ENCODE data around the gene FOCAD.

Gene FOCAD

GRCh38 chr9:20781092-20781491 lies 97.0 kb downstream of the FOCAD start:
- H4K91ac ChIP-seq (ENCODE audit: low read length) = no peak overlapping the region
- H2AK5ac ChIP-seq (ENCODE audit: low read length, severe bottlenecking) = no peak overlapping the region
- no peaks in the 10 kb centered on the region for H3K4me1 ChIP-seq (ENCODE audit: control insufficient read depth, insufficient read depth, low read depth, low read length)
- no peak overlapping the region for H3K4me2 ChIP-seq (ENCODE audit: low read length, poor library complexity, severe bottlenecking)
- H3K9ac ChIP-seq (ENCODE audit: low read length) = no peak overlapping the region
- H3K23ac ChIP-seq (ENCODE audit: low read length in 2 of 2) = no peak overlapping the region
- H4K8ac ChIP-seq (ENCODE audit: low read length) = no peak overlapping the region
- no peak overlapping the region for H2BK12ac ChIP-seq (ENCODE audit: low read length in 2 of 2)
- no peak overlapping the region for H3K14ac ChIP-seq (ENCODE audit: low read length in 2 of 2)
- peak; percentile 38 for DNase-seq
- no peak overlapping the region for H3K18ac ChIP-seq (ENCODE audit: low read depth in 1 of 2, low read length in 2 of 2)
- no peak overlapping the region for H2BK5ac ChIP-seq (ENCODE audit: low read depth, low read length, poor library complexity, severe bottlenecking)
- H3K27ac ChIP-seq (ENCODE audit: low read length, poor library complexity, severe bottlenecking) = no peak overlapping the region
- no peak overlapping the region for H2AFZ ChIP-seq (ENCODE audit: low read depth, low read length)
- H3K4me3 ChIP-seq (ENCODE audit: insufficient read depth in 1 of 2, low read depth in 1 of 2, low read length in 2 of 2) = no peak overlapping the region
- no peak overlapping the region for H2BK15ac ChIP-seq (ENCODE audit: low read depth, poor library complexity, severe bottlenecking)
- H2BK120ac ChIP-seq (ENCODE audit: low read depth, low read length) = no peak overlapping the region
- H3K27me3 ChIP-seq (ENCODE audit: control insufficient read depth in 1 of 2, insufficient read depth in 1 of 2, low read length in 2 of 2) = no peaks in the 10 kb centered on the region
- peaks cover 5% of the 10 kb centered on the region for H3K79me1 ChIP-seq (replicated peaks; ENCODE audit: low read length, poor library complexity, severe bottlenecking)
- H3K4ac ChIP-seq (ENCODE audit: low read depth in 1 of 2, low read length in 2 of 2) = no peak overlapping the region
- peaks cover 3 to 41% of the 10 kb centered on the region in 2 experiments for H3K36me3 ChIP-seq (ENCODE audit: control insufficient read depth in 1 of 2, insufficient read depth in 2 of 2, low read depth in 1 of 2, low read length in 2 of 2)
- H3K9me3 ChIP-seq (ENCODE audit: control insufficient read depth, low read length) = no peaks in the 10 kb centered on the region

GRCh38 chr9:20782289-20782688 lies 98.2 kb downstream of the FOCAD start:
- no peak overlapping the region for H4K8ac ChIP-seq (ENCODE audit: low read length)
- 92% methylated on average over 5 of the region's 5 CpGs for WGBS
- H2BK12ac ChIP-seq (ENCODE audit: low read length in 2 of 2) = no peak overlapping the region
- H2AK5ac ChIP-seq (ENCODE audit: low read length, severe bottlenecking) = no peak overlapping the region
- H3K23ac ChIP-seq (ENCODE audit: low read length in 2 of 2) = no peak overlapping the region
- H3K9me3 ChIP-seq (ENCODE audit: control insufficient read depth, low read length) = no peaks in the 10 kb centered on the region
- no peak overlapping the region for H3K9ac ChIP-seq (ENCODE audit: low read length)
- H2BK120ac ChIP-seq (ENCODE audit: low read depth, low read length) = no peak overlapping the region
- H4K91ac ChIP-seq (ENCODE audit: low read length) = no peak overlapping the region
- no peak overlapping the region for H3K4ac ChIP-seq (ENCODE audit: low read depth in 1 of 2, low read length in 2 of 2)
- no peak overlapping the region for H2AFZ ChIP-seq (ENCODE audit: low read depth, low read length)
- no peak overlapping the region for H3K27ac ChIP-seq (ENCODE audit: low read length, poor library complexity, severe bottlenecking)
- H3K27me3 ChIP-seq (ENCODE audit: control insufficient read depth in 1 of 2, insufficient read depth in 1 of 2, low read length in 2 of 2) = no peaks in the 10 kb centered on the region
- H3K4me3 ChIP-seq (ENCODE audit: insufficient read depth in 1 of 2, low read depth in 1 of 2, low read length in 2 of 2) = no peak overlapping the region
- no peaks in the 10 kb centered on the region for H3K4me1 ChIP-seq (ENCODE audit: control insufficient read depth, insufficient read depth, low read depth, low read length)
- no peak overlapping the region for H2BK15ac ChIP-seq (ENCODE audit: low read depth, poor library complexity, severe bottlenecking)
- H3K4me2 ChIP-seq (ENCODE audit: low read length, poor library complexity, severe bottlenecking) = no peak overlapping the region
- peaks cover 4% of the 10 kb centered on the region for H3K79me1 ChIP-seq (replicated peaks; ENCODE audit: low read length, poor library complexity, severe bottlenecking)
- no peak overlapping the region for H3K18ac ChIP-seq (ENCODE audit: low read depth in 1 of 2, low read length in 2 of 2)
- DNase-seq = no peak
- H3K36me3 ChIP-seq (ENCODE audit: control insufficient read depth in 1 of 2, insufficient read depth in 2 of 2, low read depth in 1 of 2, low read length in 2 of 2) = peaks cover 3 to 38% of the 10 kb centered on the region in 2 experiments
- no peak overlapping the region for H2BK5ac ChIP-seq (ENCODE audit: low read depth, low read length, poor library complexity, severe bottlenecking)
- no peak overlapping the region for H3K14ac ChIP-seq (ENCODE audit: low read length in 2 of 2)

- H2BK15ac ChIP-seq (ENCODE audit: low read depth, poor library complexity, severe bottlenecking) = no peak overlapping the region
- H3K27ac ChIP-seq (ENCODE audit: low read length, poor library complexity, severe bottlenecking) = no peak overlapping the region
- no peak overlapping the region for H3K18ac ChIP-seq (ENCODE audit: low read depth in 1 of 2, low read length in 2 of 2)
- H2AFZ ChIP-seq (ENCODE audit: low read depth, low read length) = no peak overlapping the region
- H3K9ac ChIP-seq (ENCODE audit: low read length) = no peak overlapping the region
- no peak overlapping the region for H3K4me2 ChIP-seq (ENCODE audit: low read length, poor library complexity, severe bottlenecking)
- H4K91ac ChIP-seq (ENCODE audit: low read length) = no peak overlapping the region
- no peak overlapping the region for H3K23ac ChIP-seq (ENCODE audit: low read length in 2 of 2)
- H3K4me1 ChIP-seq (ENCODE audit: control insufficient read depth, insufficient read depth, low read depth, low read length) = no peaks in the 10 kb centered on the region
- no peak overlapping the region for H2BK5ac ChIP-seq (ENCODE audit: low read depth, low read length, poor library complexity, severe bottlenecking)
- H3K14ac ChIP-seq (ENCODE audit: low read length in 2 of 2) = no peak overlapping the region
- H4K8ac ChIP-seq (ENCODE audit: low read length) = no peak overlapping the region
- H3K9me3 ChIP-seq (ENCODE audit: control insufficient read depth, low read length) = no peaks in the 10 kb centered on the region
- H3K4ac ChIP-seq (ENCODE audit: low read depth in 1 of 2, low read length in 2 of 2) = no peak overlapping the region
- peaks cover 4% of the 10 kb centered on the region for H3K79me1 ChIP-seq (replicated peaks; ENCODE audit: low read length, poor library complexity, severe bottlenecking)
- 100% methylated on average over 1 of the region's 3 CpGs for WGBS
- no peak overlapping the region for H2BK12ac ChIP-seq (ENCODE audit: low read length in 2 of 2)
- no peak for DNase-seq
- peaks cover 3 to 38% of the 10 kb centered on the region in 2 experiments for H3K36me3 ChIP-seq (ENCODE audit: control insufficient read depth in 1 of 2, insufficient read depth in 2 of 2, low read depth in 1 of 2, low read length in 2 of 2)
- no peak overlapping the region for H2AK5ac ChIP-seq (ENCODE audit: low read length, severe bottlenecking)
- H3K4me3 ChIP-seq (ENCODE audit: insufficient read depth in 1 of 2, low read depth in 1 of 2, low read length in 2 of 2) = no peak overlapping the region
- H3K27me3 ChIP-seq (ENCODE audit: control insufficient read depth in 1 of 2, insufficient read depth in 1 of 2, low read length in 2 of 2) = no peaks in the 10 kb centered on the region
- H2BK120ac ChIP-seq (ENCODE audit: low read depth, low read length) = no peak overlapping the region
These were observed 99.3 kb downstream of the FOCAD start for GRCh38 chr9:20783057-20784038.

- Histone ChIP-seq H3K14ac (ENCODE audit: low read length in 2 of 2) (no peak overlapping the region), H2AK5ac (ENCODE audit: low read length, severe bottlenecking) (no peak overlapping the region), H2BK120ac (ENCODE audit: low read depth, low read length) (no peak overlapping the region), H3K9ac (ENCODE audit: low read length) (no peak overlapping the region), H2BK15ac (ENCODE audit: low read depth, poor library complexity, severe bottlenecking) (no peak overlapping the region), H2BK12ac (ENCODE audit: low read length in 2 of 2) (peak overlapping the region in 1 of 2 experiments; percentile 34), H3K4me1 (ENCODE audit: control insufficient read depth, insufficient read depth, low read depth, low read length) (no peaks in the 10 kb centered on the region), H3K27ac (ENCODE audit: low read length, poor library complexity, severe bottlenecking) (no peak overlapping the region), H3K4ac (ENCODE audit: low read depth in 1 of 2, low read length in 2 of 2) (no peak overlapping the region), H3K36me3 (ENCODE audit: control insufficient read depth in 1 of 2, insufficient read depth in 2 of 2, low read depth in 1 of 2, low read length in 2 of 2) (peaks cover 3 to 33% of the 10 kb centered on the region in 2 experiments), H3K23ac (ENCODE audit: low read length in 2 of 2) (no peak overlapping the region), H3K4me2 (ENCODE audit: low read length, poor library complexity, severe bottlenecking) (no peak overlapping the region), H3K18ac (ENCODE audit: low read depth in 1 of 2, low read length in 2 of 2) (no peak overlapping the region), H3K27me3 (ENCODE audit: control insufficient read depth in 1 of 2, insufficient read depth in 1 of 2, low read length in 2 of 2) (no peaks in the 10 kb centered on the region), H3K79me1 (replicated peaks; ENCODE audit: low read length, poor library complexity, severe bottlenecking) (peaks cover 4% of the 10 kb centered on the region), H4K8ac (ENCODE audit: low read length) (no peak overlapping the region), H2BK5ac (ENCODE audit: low read depth, low read length, poor library complexity, severe bottlenecking) (no peak overlapping the region), H4K91ac (ENCODE audit: low read length) (no peak overlapping the region), H3K9me3 (ENCODE audit: control insufficient read depth, low read length) (no peaks in the 10 kb centered on the region), H2AFZ (ENCODE audit: low read depth, low read length) (no peak overlapping the region), H3K4me3 (ENCODE audit: insufficient read depth in 1 of 2, low read depth in 1 of 2, low read length in 2 of 2) (no peak overlapping the region)
- DNase-seq = no peak
- 100% methylated on average over 1 of the region's 1 CpG for WGBS
These were observed 100.1 kb downstream of the FOCAD start for GRCh38 chr9:20784196-20784595.
